ENCODE data around the gene RAB39A. TPM values are rescaled to one million over a fixed set of nuclear protein-coding genes. Genes with fewer than 3 reads are reported as not detected.

RAB39A gene
- total and polyA plus RNA-seq, 9 of the 15 experiments (the other 6 are each of a cell fraction or from before 2014, with no cell fraction given): not detected

DNA sequence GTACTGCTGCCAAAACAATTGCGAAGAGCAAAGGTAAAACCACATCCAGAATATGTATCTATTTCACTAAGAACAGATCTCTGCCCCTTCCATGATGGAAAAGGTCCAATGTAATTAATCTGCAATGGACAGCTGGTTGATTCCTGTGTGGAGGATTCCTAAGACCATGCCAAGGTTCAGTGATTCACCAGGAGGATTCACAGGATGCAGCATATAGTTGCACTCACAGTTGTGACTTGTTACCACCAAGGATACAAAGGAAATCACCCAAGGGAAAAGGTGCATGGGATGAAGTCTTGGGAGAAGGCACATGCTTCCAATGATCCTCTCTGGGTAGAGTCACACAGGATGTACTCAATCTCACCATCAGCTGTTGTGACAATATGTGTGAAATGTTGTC lies 45.4 kb downstream of the RAB39A start:
- H3K4me2 ChIP-seq (ENCODE audit: insufficient read depth, low read length): no peak overlapping the region
- no peak for FAIRE-seq
- CTCF ChIA-PET (ENCODE audit: low intra/inter-chr PET ratio): no interaction called here

More for the DNA sequence above, 45.4 kb downstream of the RAB39A start:
- no TSS peak for BruUV-seq (replicated peaks)
- Histone ChIP-seq H3K27ac (ENCODE audit: extremely low read depth, low read depth, low read length) (no peak overlapping the region), H3K9ac (ENCODE audit: insufficient read depth in 1 of 2, low read depth in 2 of 2, low read length in 2 of 2) (no peak overlapping the region), H4K20me1 (replicated peaks; ENCODE audit: control insufficient read depth, insufficient read depth, low read length) (no peaks in the 10 kb centered on the region), H2AFZ (ENCODE audit: low read depth, low read length) (no peak overlapping the region), H3K9me3 (replicated peaks; ENCODE audit: control insufficient read depth, insufficient read depth, low read depth, low read length) (no peaks in the 10 kb centered on the region), H3K9me1 (ENCODE audit: control insufficient read depth, insufficient read depth, low read length) (no peaks in the 10 kb centered on the region), H3K79me2 (ENCODE audit: control insufficient read depth, insufficient read depth, low read length) (no peaks in the 10 kb centered on the region), H3K36me3 (ENCODE audit: control insufficient read depth, insufficient read depth, low read length) (no peaks in the 10 kb centered on the region), H3K4me1 (replicated peaks in 1 of 2; ENCODE audit: control insufficient read depth in 2 of 2, insufficient read depth in 2 of 2, low read length in 2 of 2) (no peaks in the 10 kb centered on the region), H3K27me3 (ENCODE audit: control insufficient read depth in 2 of 2, insufficient read depth in 2 of 2, low read length in 2 of 2) (peaks cover 4 to 8% of the 10 kb centered on the region in 2 experiments; a peak in 4 of 5 replicates), H3K4me3 (no peak overlapping the region)
- no peak for TF ChIP-seq MYNN (IDR thresholded peaks at IDR 0.05)
- TF ChIP-seq MYNN (CRISPR knock-in tag; IDR thresholded peaks at IDR 0.05): no peak
- no peak for TF ChIP-seq FOXA1 (IDR thresholded peaks at IDR 0.05; ENCODE audit: borderline replicate concordance)
- TF ChIP-seq GABPB1 (CRISPR knock-in tag; IDR thresholded peaks at IDR 0.05): no peak
- no peak for TF ChIP-seq SIRT6 (IDR thresholded peaks at IDR 0.05; ENCODE audit: low read depth, low read length)
- TF ChIP-seq NFRKB (IDR thresholded peaks at IDR 0.05; ENCODE audit: low read depth): no peak
- no peak for TF ChIP-seq ELK3 (CRISPR knock-in tag; IDR thresholded peaks at IDR 0.05)
- TF ChIP-seq ZNF384 (IDR thresholded peaks at IDR 0.05; ENCODE audit: low read depth, low read length): no peak
- no peak for TF ChIP-seq SNRNP70 (optimal IDR thresholded peaks at IDR 0.05; ENCODE audit: low read depth, low read length)
- TF ChIP-seq ZBTB8A (IDR thresholded peaks at IDR 0.05; ENCODE audit: partially characterized antibody): no peak
- no peak for TF ChIP-seq TBP (optimal IDR thresholded peaks at IDR 0.05; ENCODE audit: low read depth, low read length)
- TF ChIP-seq ZNF586 (CRISPR knock-in tag; conservative IDR thresholded peaks at IDR 0.05): no peak
- no peak for TF ChIP-seq ELF2 (CRISPR knock-in tag; IDR thresholded peaks at IDR 0.05)
- TF ChIP-seq ARID2 (IDR thresholded peaks at IDR 0.05): no peak
- TF ChIP-seq RBM15 (IDR thresholded peaks at IDR 0.05; ENCODE audit: insufficient read depth, low read length): no peak
- TF ChIP-seq ZNF217 (CRISPR knock-in tag; IDR thresholded peaks at IDR 0.05): no peak
- in situ Hi-C loops (cut with MboI) (no loop called here), intact Hi-C loops (cut with micrococcal nuclease) (no loop called here)
- no peak for DNase-seq (ENCODE audit: extremely low read depth in 1 of 4, low spot score in 3 of 4)
- 0% methylated on average over 1 of the region's 1 CpG for WGBS (ENCODE audit: insufficient coverage, low coverage, missing lambda C conversion rate)
- no peak for ATAC-seq
- POLR2A ChIA-PET: no interaction called here
